ENCODE results near the gene ABCA2. TPM values are rescaled to one million over a fixed set of nuclear protein-coding genes. Genes with fewer than 3 reads are reported as not detected.

ABCA2 gene
- total RNA-seq, 1 experiment from 2014 or later = 19.2 TPM

DNA sequence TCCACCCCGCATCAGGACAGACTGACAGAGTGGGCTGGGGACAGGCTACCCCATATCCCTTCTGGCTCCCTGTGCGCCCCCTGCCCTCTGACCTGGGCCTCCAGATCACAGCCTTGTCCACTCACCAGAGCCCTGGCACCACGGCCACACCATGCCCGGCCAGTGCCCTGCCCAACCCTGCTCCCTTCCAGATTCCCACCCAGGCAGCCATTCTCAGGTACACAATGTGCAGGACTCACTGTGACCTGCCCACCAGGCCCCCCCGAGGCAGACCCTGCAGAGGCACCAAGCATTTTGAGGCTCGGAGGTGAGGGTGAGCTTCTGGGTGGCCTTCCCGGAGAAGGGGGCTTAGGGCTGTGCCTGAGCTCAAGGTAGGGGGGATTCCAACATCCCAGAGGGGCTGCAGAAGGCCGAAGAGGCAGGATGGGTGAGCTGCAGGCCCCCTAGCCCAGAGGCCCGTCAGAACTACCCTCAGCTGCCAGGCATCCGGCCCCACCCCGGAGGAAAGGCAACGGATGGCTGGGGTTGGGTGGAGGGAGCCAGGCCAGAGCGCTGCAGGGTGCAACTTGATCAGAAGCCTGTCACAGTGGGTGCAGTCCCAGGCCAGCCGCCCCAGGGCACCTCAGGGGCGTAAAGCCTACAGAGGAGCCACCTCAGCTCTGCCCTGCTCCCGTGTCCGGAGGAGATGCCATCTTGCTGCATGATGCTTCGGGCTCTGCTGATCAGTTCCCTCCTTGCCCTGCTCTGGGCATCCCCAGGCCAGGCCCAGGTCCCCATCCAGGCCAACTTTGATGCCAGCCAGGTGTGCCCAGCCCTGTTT is 45.6 kb downstream of the ABCA2 start, which contains the start of gene LCNL1 (continued):
- TF ChIP-seq ZNF232 (CRISPR knock-in tag; IDR thresholded peaks at IDR 0.05) (no peak), MXD4 (CRISPR knock-in tag; IDR thresholded peaks at IDR 0.05; ENCODE audit: borderline replicate concordance) (no peak)

DNA sequence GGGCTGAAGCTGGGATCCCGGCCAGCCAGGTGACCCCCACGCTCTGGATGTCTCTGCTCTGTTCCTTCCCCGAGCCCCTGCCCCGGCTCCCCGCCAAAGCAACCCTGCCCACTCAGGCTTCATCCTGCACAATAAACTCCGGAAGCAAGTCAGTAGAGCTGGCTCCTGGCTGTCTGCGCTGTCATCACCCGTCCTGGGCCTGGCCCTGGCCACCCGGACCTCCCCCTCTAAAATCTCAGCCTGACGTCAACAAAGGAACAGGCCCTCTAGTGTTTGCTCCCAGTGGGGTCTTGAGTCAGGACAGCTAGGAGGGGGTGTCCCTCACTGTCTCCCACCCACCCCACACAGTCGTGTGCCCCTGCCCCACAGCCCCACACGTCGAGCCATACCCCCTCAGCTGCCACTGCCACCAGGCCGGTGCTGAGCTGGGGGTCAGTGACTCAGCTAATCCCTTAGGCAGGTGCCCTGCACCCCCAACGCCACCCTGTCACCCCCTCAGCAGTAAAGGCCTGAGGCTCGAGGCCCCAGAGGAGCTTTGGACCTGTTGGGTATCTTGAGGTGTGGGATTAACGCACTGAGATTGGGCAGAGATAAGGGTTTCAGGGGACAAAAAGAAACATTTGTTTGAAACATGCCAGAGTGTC is 46.3 kb downstream of the ABCA2 start:
- no peak overlapping the region for H3K4me3 Mint-ChIP-seq
- ATAC-seq (no peak), DNase-seq (ENCODE audit: low spot score) (no peak)
- POLR2A ChIA-PET = no interaction called here
- peaks cover 3% of the 10 kb centered on the region; the same call in 1 of the 2 replicates for H3K4me1 Mint-ChIP-seq
- CTCF ChIA-PET = interaction anchor here (0.9 to 1.9 kb wide), 6 partner anchors 10 to 86 kb away, joined by 3 to 10 read pairs (median 7); partner anchors contain the start of genes NPDC1 and PAXX
- H3K27me3 Mint-ChIP-seq (ENCODE audit: low read depth) = peaks cover 20% of the 10 kb centered on the region
- no peak overlapping the region for H3K27ac Mint-ChIP-seq
- H3K9me3 Mint-ChIP-seq = no peaks in the 10 kb centered on the region
- H3K36me3 Mint-ChIP-seq = no peaks in the 10 kb centered on the region
- no peak for TF ChIP-seq GABPB1 (CRISPR knock-in tag; IDR thresholded peaks at IDR 0.05)
- no peak for TF ChIP-seq NR3C1 (CRISPR knock-in tag; conservative IDR thresholded peaks at IDR 0.05; ENCODE audit: low read depth)
- no peak for TF ChIP-seq ZBTB21 (CRISPR knock-in tag; IDR thresholded peaks at IDR 0.05; ENCODE audit: borderline replicate concordance)
- TF ChIP-seq TCF7 (CRISPR knock-in tag; IDR thresholded peaks at IDR 0.05; ENCODE audit: low read depth) = no peak
- TF ChIP-seq USF1 (CRISPR knock-in tag; IDR thresholded peaks at IDR 0.05) = no peak
- no peak for TF ChIP-seq GRHL2 (CRISPR knock-in tag; IDR thresholded peaks at IDR 0.05; ENCODE audit: insufficient replicate concordance, severe bottlenecking)
- no peak for TF ChIP-seq ZNF263 (CRISPR knock-in tag; IDR thresholded peaks at IDR 0.05; ENCODE audit: low read depth)
- TF ChIP-seq CBFB (CRISPR knock-in tag; IDR thresholded peaks at IDR 0.05; ENCODE audit: low read depth) = no peak
- TF ChIP-seq NR1H2 (CRISPR knock-in tag; IDR thresholded peaks at IDR 0.05) = no peak
- TF ChIP-seq, protein P1, sequence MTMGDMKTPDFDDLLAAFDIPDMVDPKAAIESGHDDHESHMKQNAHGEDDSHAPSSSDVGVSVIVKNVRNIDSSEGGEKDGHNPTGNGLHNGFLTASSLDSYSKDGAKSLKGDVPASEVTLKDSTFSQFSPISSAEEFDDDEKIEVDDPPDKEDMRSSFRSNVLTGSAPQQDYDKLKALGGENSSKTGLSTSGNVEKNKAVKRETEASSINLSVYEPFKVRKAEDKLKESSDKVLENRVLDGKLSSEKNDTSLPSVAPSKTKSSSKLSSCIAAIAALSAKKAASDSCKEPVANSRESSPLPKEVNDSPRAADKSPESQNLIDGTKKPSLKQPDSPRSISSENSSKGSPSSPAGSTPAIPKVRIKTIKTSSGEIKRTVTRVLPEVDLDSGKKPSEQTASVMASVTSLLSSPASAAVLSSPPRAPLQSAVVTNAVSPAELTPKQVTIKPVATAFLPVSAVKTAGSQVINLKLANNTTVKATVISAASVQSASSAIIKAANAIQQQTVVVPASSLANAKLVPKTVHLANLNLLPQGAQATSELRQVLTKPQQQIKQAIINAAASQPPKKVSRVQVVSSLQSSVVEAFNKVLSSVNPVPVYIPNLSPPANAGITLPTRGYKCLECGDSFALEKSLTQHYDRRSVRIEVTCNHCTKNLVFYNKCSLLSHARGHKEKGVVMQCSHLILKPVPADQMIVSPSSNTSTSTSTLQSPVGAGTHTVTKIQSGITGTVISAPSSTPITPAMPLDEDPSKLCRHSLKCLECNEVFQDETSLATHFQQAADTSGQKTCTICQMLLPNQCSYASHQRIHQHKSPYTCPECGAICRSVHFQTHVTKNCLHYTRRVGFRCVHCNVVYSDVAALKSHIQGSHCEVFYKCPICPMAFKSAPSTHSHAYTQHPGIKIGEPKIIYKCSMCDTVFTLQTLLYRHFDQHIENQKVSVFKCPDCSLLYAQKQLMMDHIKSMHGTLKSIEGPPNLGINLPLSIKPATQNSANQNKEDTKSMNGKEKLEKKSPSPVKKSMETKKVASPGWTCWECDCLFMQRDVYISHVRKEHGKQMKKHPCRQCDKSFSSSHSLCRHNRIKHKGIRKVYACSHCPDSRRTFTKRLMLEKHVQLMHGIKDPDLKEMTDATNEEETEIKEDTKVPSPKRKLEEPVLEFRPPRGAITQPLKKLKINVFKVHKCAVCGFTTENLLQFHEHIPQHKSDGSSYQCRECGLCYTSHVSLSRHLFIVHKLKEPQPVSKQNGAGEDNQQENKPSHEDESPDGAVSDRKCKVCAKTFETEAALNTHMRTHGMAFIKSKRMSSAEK (CRISPR knock-in tag; IDR thresholded peaks at IDR 0.05; ENCODE audit: borderline replicate concordance) = no peak
- TF ChIP-seq, protein P2, sequence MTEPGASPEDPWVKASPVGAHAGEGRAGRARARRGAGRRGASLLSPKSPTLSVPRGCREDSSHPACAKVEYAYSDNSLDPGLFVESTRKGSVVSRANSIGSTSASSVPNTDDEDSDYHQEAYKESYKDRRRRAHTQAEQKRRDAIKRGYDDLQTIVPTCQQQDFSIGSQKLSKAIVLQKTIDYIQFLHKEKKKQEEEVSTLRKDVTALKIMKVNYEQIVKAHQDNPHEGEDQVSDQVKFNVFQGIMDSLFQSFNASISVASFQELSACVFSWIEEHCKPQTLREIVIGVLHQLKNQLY (CRISPR knock-in tag; IDR thresholded peaks at IDR 0.05) = no peak
- TF ChIP-seq ATF3 (CRISPR knock-in tag; conservative IDR thresholded peaks at IDR 0.05) = no peak
- TF ChIP-seq, protein P3, sequence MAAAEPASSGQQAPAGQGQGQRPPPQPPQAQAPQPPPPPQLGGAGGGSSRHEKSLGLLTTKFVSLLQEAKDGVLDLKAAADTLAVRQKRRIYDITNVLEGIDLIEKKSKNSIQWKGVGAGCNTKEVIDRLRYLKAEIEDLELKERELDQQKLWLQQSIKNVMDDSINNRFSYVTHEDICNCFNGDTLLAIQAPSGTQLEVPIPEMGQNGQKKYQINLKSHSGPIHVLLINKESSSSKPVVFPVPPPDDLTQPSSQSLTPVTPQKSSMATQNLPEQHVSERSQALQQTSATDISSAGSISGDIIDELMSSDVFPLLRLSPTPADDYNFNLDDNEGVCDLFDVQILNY (CRISPR knock-in tag; IDR thresholded peaks at IDR 0.05) = no peak
- TF ChIP-seq KAT7 (CRISPR knock-in tag; IDR thresholded peaks at IDR 0.05; ENCODE audit: borderline replicate concordance) = no peak
